ENCODE data around the gene ARIH2.

- TF ChIP-seq CTCF (IDR thresholded peaks at IDR 0.05; ENCODE audit: poor library complexity, severe bottlenecking) = no peak
- no peak for TF ChIP-seq POLR2AphosphoS5 (IDR thresholded peaks at IDR 0.05)
- no peak for TF ChIP-seq REST (IDR thresholded peaks at IDR 0.05; ENCODE audit: borderline replicate concordance)
- TF ChIP-seq EZH2 (IDR thresholded peaks at IDR 0.05; ENCODE audit: borderline replicate concordance, insufficient read depth, low read length, poor library complexity, severe bottlenecking) = no peak
- TF ChIP-seq TAF1 (IDR thresholded peaks at IDR 0.05; ENCODE audit: low read depth) = no peak
- no peak for TF ChIP-seq EP300 (conservative IDR thresholded peaks at IDR 0.05; ENCODE audit: poor library complexity, severe bottlenecking)
Measured at GRCh38 chr3:48938689-48939088, 20.0 kb downstream of the ARIH2 start.
